Brain pericyte (primary cell): ENCODE data around the gene WDR74.
"Not testable (repeated sequence)": the region's sequence is repeated elsewhere in the genome, so short reads cannot be mapped to it uniquely, and the experiment has no call there.

Source experiments
- DNase-seq: peaks from one replicate; pipeline ENCODE4 v3.0.0-alpha.2; 2012; ENCODE audit warnings: low read depth, low spot score

Gene WDR74

GRCh38 chr11:62841361-62842170 lies 2.2 kb upstream of the WDR74 start:
- peak; percentile 98 for DNase-seq

GRCh38 chr11:62840721-62841360 lies 1.5 kb upstream of the WDR74 start:
- DNase-seq: not testable (repeated sequence)

GRCh38 chr11:62835336-62835735 lies 4.1 kb downstream of the WDR74 start:
- no peak for DNase-seq

GRCh38 chr11:62832336-62833234 lies 6.8 kb downstream of the WDR74 start, which contains the start of gene TEX54:
Gene TEX54, minus strand, starts transcription at chr11:62832841.
- DNase-seq: peak; percentile 24

GRCh38 chr11:62831520-62832335 lies 7.7 kb downstream of the WDR74 start, which contains the start of gene STX5:
Gene STX5, minus strand, starts transcription at chr11:62832051. Its CDS starts 808 bp downstream, at chr11:62831243.
- DNase-seq: peak; percentile 97

GRCh38 chr11:62830904-62831519 lies 8.4 kb downstream of the WDR74 start:
- no peak for DNase-seq

- DNase-seq: not testable (repeated sequence)
Measured at GRCh38 chr11:62828130-62828529, 11.3 kb downstream of the WDR74 start.

- no peak for DNase-seq
Measured at GRCh38 chr11:62823677-62824076, 15.7 kb downstream of the WDR74 start.

- no peak for DNase-seq
Measured at GRCh38 chr11:62817129-62817528, 22.3 kb downstream of the WDR74 start.

GRCh38 chr11:62816557-62816956 lies 22.8 kb downstream of the WDR74 start:
- DNase-seq: no peak

GRCh38 chr11:62811659-62812058 lies 27.7 kb downstream of the WDR74 start:
- no peak for DNase-seq

GRCh38 chr11:62810748-62811147 lies 28.6 kb downstream of the WDR74 start:
- DNase-seq: no peak

- no peak for DNase-seq
Measured at GRCh38 chr11:62806611-62807121, 32.7 kb downstream of the WDR74 start.

- DNase-seq: no peak
Measured at GRCh38 chr11:62805961-62806441, 33.4 kb downstream of the WDR74 start.

GRCh38 chr11:62805076-62805892 lies 34.1 kb downstream of the WDR74 start, which contains the start of gene NXF1:
Gene NXF1, minus strand, starts transcription at chr11:62805440. Its CDS starts 84 bp downstream, at chr11:62805356.
- peak; percentile 89 for DNase-seq

GRCh38 chr11:62804310-62805075 lies 34.9 kb downstream of the WDR74 start:
- DNase-seq: no peak

GRCh38 chr11:62801071-62801470 lies 38.3 kb downstream of the WDR74 start:
- DNase-seq: no peak

- DNase-seq: no peak
Measured at GRCh38 chr11:62799486-62799885, 39.9 kb downstream of the WDR74 start.
